B cell (primary cell): ENCODE measurements around the gene CDKN3.

Experiments
- CTCF ChIP-seq: fragments of 200-600 bp; IDR thresholded peaks from one replicate; pipeline ENCODE4 v1.8.0; 2022; ENCODE audit warnings: antibody characterized with exemption, mild to moderate bottlenecking
- EZH2 ChIP-seq: IDR thresholded peaks from 2 replicates; pipeline ENCODE4 v1.6.1; 2012; ENCODE audit warnings: borderline replicate concordance, low read depth, mild to moderate bottlenecking, moderate library complexity, low read length; ENCODE audit not compliant: insufficient read depth, poor library complexity, severe bottlenecking

DNA sequence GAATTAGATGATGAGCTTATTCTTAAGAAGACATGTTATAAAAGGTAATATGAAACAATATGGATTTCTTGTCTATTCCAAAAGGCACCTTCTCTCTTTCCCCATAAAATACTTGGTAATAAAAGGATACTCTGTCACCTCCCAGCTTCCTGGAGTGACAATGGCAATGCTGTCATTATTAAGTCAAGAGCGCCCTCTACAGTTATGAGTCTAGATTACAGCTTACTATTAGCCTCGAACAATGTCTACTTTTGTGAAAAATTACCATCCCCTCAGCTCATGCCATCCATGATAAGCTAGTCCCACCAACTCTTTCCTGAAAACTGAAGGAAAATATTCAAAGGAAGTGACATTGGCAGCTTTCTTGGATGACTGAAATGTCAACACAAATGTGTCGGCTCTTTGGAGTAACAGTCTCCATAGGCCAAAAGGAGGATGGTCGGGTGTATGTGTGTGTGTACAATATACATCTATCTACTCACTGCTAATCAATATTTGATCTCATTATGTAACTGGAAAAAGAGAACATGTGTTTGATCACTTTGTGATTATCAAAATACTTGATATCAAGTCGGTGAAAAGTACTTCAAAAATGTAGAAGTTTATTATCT is 48.7 kb upstream of the CDKN3 start:
- TF ChIP-seq CTCF (peak; percentile 75), EZH2 (no peak)
